GM23338 (cell line): ENCODE results near the gene FOXL1. TPM values are rescaled to one million over a fixed set of nuclear protein-coding genes. Genes with fewer than 3 reads are reported as not detected.

Experiments
- ATAC-seq: fragments of 200-7000 bp; cut with Tn5 transposase; 3 replicates; pipeline ENCODE4 v1.9.1; 2020
- DNase-seq: peaks from one replicate; pipeline ENCODE4 v3.0.0-alpha.2; 2015; ENCODE audit warnings: low spot score
- H2AFZ ChIP-seq: fragments of 200-600 bp; sonication (generic); 2 replicates; pipeline ENCODE4 v1.8.0; 2016; ENCODE audit warnings: antibody characterized with exemption, mild to moderate bottlenecking, moderate library complexity
- H3F3A ChIP-seq: fragments of 200-600 bp; sonication (generic); replicated peaks from 2 replicates; pipeline ENCODE4 v1.8.0; 2017; ENCODE audit warnings: antibody characterized with exemption, mixed run types, low read depth
- H3K27ac ChIP-seq: fragments of 200-600 bp; sonication (generic); 2 replicates; pipeline ENCODE4 v1.6.1; 2016; ENCODE audit warnings: low read depth
- H3K27me3 ChIP-seq: fragments of 200-600 bp; sonication (generic); 2 replicates; pipeline ENCODE4 v1.8.0; 2016; ENCODE audit warnings: mild to moderate bottlenecking, mixed run types, moderate library complexity; ENCODE audit not compliant: insufficient read depth
- H3K36me3 ChIP-seq: fragments of 200-600 bp; sonication (generic); 2 replicates; pipeline ENCODE4 v1.8.0; 2016; ENCODE audit warnings: mild to moderate bottlenecking; ENCODE audit not compliant: insufficient read depth
- H3K4me1 ChIP-seq: fragments of 200-600 bp; sonication (generic); 2 replicates; pipeline ENCODE4 v1.8.0; 2016; ENCODE audit warnings: mild to moderate bottlenecking, moderate library complexity; ENCODE audit not compliant: insufficient read depth
- H3K4me2 ChIP-seq: fragments of 200-600 bp; sonication (generic); 2 replicates; pipeline ENCODE4 v1.7.1; 2017; ENCODE audit warnings: mixed run types
- H3K4me3 ChIP-seq: fragments of 200-600 bp; sonication (generic); 2 replicates; pipeline ENCODE4 v1.6.1; 2016; ENCODE audit warnings: mixed run types
- H3K79me2 ChIP-seq: fragments of 200-600 bp; sonication (generic); replicated peaks from 2 replicates; pipeline ENCODE4 v1.8.0; 2017; ENCODE audit warnings: mild to moderate bottlenecking; ENCODE audit not compliant: insufficient read depth
- H3K9me2 ChIP-seq: fragments of 200-600 bp; sonication (generic); 2 replicates; pipeline ENCODE4 v1.8.0; 2017; ENCODE audit not compliant: insufficient read depth
- H4K20me1 ChIP-seq: fragments of 200-600 bp; sonication (generic); replicated peaks from 2 replicates; pipeline ENCODE4 v1.8.0; 2017; ENCODE audit warnings: mild to moderate bottlenecking; ENCODE audit not compliant: insufficient read depth
- H3K27ac Mint-ChIP-seq: 2 replicates; pipeline ENCODE4 v1.8.0; 2020; ENCODE audit warnings: inconsistent platforms, mild to moderate bottlenecking, moderate library complexity, mixed read lengths
- H3K27me3 Mint-ChIP-seq: 3 replicates; pipeline ENCODE4 v1.8.0; 2022; ENCODE audit warnings: low read depth, mild to moderate bottlenecking, moderate library complexity, mixed read lengths, inconsistent platforms; ENCODE audit not compliant: insufficient read depth, poor library complexity
- H3K36me3 Mint-ChIP-seq: 3 replicates; pipeline ENCODE4 v1.8.0; 2021; ENCODE audit warnings: low read depth, mild to moderate bottlenecking, inconsistent platforms, moderate library complexity, mixed read lengths
- H3K4me1 Mint-ChIP-seq: 3 replicates; pipeline ENCODE4 v1.8.0; 2020; ENCODE audit warnings: mild to moderate bottlenecking, inconsistent platforms, mixed read lengths
- H3K4me3 Mint-ChIP-seq: 3 replicates; pipeline ENCODE4 v1.8.0; 2021; ENCODE audit warnings: moderate library complexity, mild to moderate bottlenecking, inconsistent platforms, mixed read lengths
- H3K9me3 Mint-ChIP-seq: 3 replicates; pipeline ENCODE4 v1.8.0; 2020; ENCODE audit warnings: moderate library complexity, mild to moderate bottlenecking, inconsistent platforms, mixed read lengths
- CREB1 ChIP-seq: fragments of 250-450 bp; sonication (Bioruptor Pico); IDR thresholded peaks from 2 replicates; pipeline ENCODE4 v1.5.0; 2020; ENCODE audit warnings: low read depth, mild to moderate bottlenecking, moderate library complexity
- CTCF ChIP-seq, 2 experiments: fragments of 200-600 bp in 1 of 2; sonication (generic) in 1 of 2; conservative IDR thresholded peaks; 2 replicates each; pipeline versions ENCODE4 v1.5.1 to v1.6.1; 2016 to 2017; ENCODE audit warnings: antibody characterized with exemption in 2 of 2, low read depth in 2 of 2, mild to moderate bottlenecking in 2 of 2, moderate library complexity in 1 of 2
- ETS1 ChIP-seq: IDR thresholded peaks from 2 replicates; pipeline ENCODE4 v1.6.1; 2016; ENCODE audit warnings: antibody characterized with exemption
- EZH2 ChIP-seq: fragments of 200-600 bp; sonication (generic); IDR thresholded peaks from one replicate; pipeline ENCODE4 v1.8.0; 2017; ENCODE audit warnings: antibody characterized with exemption, mild to moderate bottlenecking, low read depth; ENCODE audit not compliant: unreplicated experiment
- EZH2phosphoT487 ChIP-seq: fragments of 200-600 bp; sonication (generic); IDR thresholded peaks from one replicate; pipeline ENCODE4 v1.8.1; 2018; ENCODE audit warnings: antibody characterized with exemption; ENCODE audit not compliant: unreplicated experiment
- JUNB ChIP-seq: IDR thresholded peaks from one replicate; pipeline ENCODE4 v1.6.1; 2016; ENCODE audit warnings: antibody characterized with exemption; ENCODE audit not compliant: unreplicated experiment
- POLR2AphosphoS5 ChIP-seq: IDR thresholded peaks from 2 replicates; pipeline ENCODE4 v1.6.1; 2016; ENCODE audit warnings: antibody characterized with exemption, low read depth
- REST ChIP-seq: IDR thresholded peaks from one replicate; pipeline ENCODE4 v1.6.1; 2018; ENCODE audit warnings: antibody characterized with exemption; ENCODE audit not compliant: unreplicated experiment
- ZNF114 ChIP-seq: fragments of 250-450 bp; sonication (Bioruptor Pico); IDR thresholded peaks from 2 replicates; pipeline ENCODE4 v1.5.0; 2020; ENCODE audit warnings: mild to moderate bottlenecking, moderate library complexity
- ZNF462 ChIP-seq: fragments of 250-450 bp; sonication (Bioruptor Pico); IDR thresholded peaks from 2 replicates; pipeline ENCODE4 v1.5.0; 2020; ENCODE audit warnings: mild to moderate bottlenecking, moderate library complexity
- polyA plus RNA-seq: library from polyadenylated mRNA; unstranded; fragments of >200 nt; fragmentation: Nextera tagmentation; extraction: Ambion mirVana; gene quantifications from 2 replicates; pipeline ENCODE4 v1.2.1, GENCODE V29; 2016
- total RNA-seq: library from RNA; depleted of rRNA; stranded (reverse); fragments of >200 nt; shearing (Covaris generic); gene quantifications from 2 replicates; pipeline ENCODE4 v1.2.3, GENCODE V29; 2014

Gene FOXL1
- total and polyA plus RNA-seq, 2 experiments from 2014 or later, result 0.31 TPM; not detected in 1

GRCh38 chr16:86533767-86534351 lies 44.5 kb upstream of the FOXL1 start:
- H3K9me3 Mint-ChIP-seq, result no peaks in the 10 kb centered on the region; the same call in 2 of the 3 replicates
- Histone ChIP-seq H3K4me1 (0 out of 2 replicates have a peak, but pooled peaks cover 3% of the 10 kb centered on the region), H3K4me3 (no peak overlapping the region), H3K27ac (no peak overlapping the region), H4K20me1 (no peaks in the 10 kb centered on the region), H3K4me2 (no peak overlapping the region), H3K27me3 (no peaks in the 10 kb centered on the region), H3K9me2 (no peaks in the 10 kb centered on the region), H3K79me2 (no peaks in the 10 kb centered on the region), H3K36me3 (no peaks in the 10 kb centered on the region), H2AFZ (no peak overlapping the region), H3F3A (no peaks in the 10 kb centered on the region)
- peaks cover 6% of the 10 kb centered on the region for H3K27me3 Mint-ChIP-seq
- TF ChIP-seq EZH2, result no peak
- TF ChIP-seq ETS1, result no peak
- no peak for TF ChIP-seq ZNF462 (CRISPR knock-in tag)
- TF ChIP-seq JUNB, result no peak
- no peak for TF ChIP-seq CREB1 (CRISPR knock-in tag)
- no peak for TF ChIP-seq ZNF114 (CRISPR knock-in tag)
- TF ChIP-seq EZH2phosphoT487, result no peak
- no peak for TF ChIP-seq REST
- TF ChIP-seq CTCF (conservative IDR thresholded peaks at IDR 0.05; ENCODE audit: low read depth in 2 of 2), result no peak
- no peak for TF ChIP-seq POLR2AphosphoS5
- no peaks in the 10 kb centered on the region for H3K4me1 Mint-ChIP-seq
- no peak for DNase-seq
- H3K4me3 Mint-ChIP-seq, result no peak overlapping the region
- no peak for ATAC-seq
- no peak overlapping the region for H3K27ac Mint-ChIP-seq
- peaks cover 5% of the 10 kb centered on the region; the same call in 1 of the 3 replicates for H3K36me3 Mint-ChIP-seq
